Lower leg skin (tissue), 3 donors: ENCODE results near the gene ATG5.

Experiments used
- POLR2A ChIP-seq, 2 donors: fragments of 450-650 bp; IDR thresholded peaks; one replicate each; pipeline ENCODE4 v1.6.1; 2016 to 2017; ENCODE audit warnings: antibody characterized with exemption in 2 of 2, mild to moderate bottlenecking in 1 of 2, moderate library complexity in 1 of 2
- TF ChIP-seq, protein P1 (sequence below), 3 donors: fragments of 450-650 bp; IDR thresholded peaks; one replicate each; pipeline ENCODE4 v1.5.1; 2016; ENCODE audit warnings: antibody characterized with exemption in 3 of 3, mild to moderate bottlenecking in 3 of 3, moderate library complexity in 2 of 3

DNA sequence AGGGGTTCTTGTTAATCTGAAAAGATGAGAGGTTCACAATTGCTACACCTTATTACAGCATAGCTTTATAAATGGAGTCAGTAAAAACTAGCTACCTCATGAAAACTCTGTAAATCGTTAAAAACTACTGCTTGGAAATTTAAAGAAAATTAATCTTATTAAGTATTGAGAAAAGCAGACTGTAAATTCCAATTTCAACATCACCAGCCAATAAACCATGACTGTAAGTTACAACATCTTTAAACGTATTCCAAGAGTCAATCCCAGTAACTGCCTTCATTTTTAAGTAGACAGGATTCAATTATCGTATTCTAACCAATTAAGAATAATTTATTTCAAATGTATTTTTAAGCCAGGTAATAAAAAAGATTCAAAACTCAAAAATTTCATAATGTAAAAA lies 70.3 kb downstream of the ATG5 start:
- TF ChIP-seq, protein P1, sequence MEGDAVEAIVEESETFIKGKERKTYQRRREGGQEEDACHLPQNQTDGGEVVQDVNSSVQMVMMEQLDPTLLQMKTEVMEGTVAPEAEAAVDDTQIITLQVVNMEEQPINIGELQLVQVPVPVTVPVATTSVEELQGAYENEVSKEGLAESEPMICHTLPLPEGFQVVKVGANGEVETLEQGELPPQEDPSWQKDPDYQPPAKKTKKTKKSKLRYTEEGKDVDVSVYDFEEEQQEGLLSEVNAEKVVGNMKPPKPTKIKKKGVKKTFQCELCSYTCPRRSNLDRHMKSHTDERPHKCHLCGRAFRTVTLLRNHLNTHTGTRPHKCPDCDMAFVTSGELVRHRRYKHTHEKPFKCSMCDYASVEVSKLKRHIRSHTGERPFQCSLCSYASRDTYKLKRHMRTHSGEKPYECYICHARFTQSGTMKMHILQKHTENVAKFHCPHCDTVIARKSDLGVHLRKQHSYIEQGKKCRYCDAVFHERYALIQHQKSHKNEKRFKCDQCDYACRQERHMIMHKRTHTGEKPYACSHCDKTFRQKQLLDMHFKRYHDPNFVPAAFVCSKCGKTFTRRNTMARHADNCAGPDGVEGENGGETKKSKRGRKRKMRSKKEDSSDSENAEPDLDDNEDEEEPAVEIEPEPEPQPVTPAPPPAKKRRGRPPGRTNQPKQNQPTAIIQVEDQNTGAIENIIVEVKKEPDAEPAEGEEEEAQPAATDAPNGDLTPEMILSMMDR (IDR thresholded peaks at IDR 0.05) = no peak
- TF ChIP-seq POLR2A (IDR thresholded peaks at IDR 0.05) = no peak
